ENCODE measurements around the gene PRKCH.

Gene PRKCH

GRCh38 chr14:61321385-61322010 is at the start of gene PRKCH:
TSS of gene PRKCH (plus strand) at chr14:61321579. CDS start at chr14:61322102, 523 bp downstream.
- no peak for DNase-seq (ENCODE audit: low spot score)

DNA sequence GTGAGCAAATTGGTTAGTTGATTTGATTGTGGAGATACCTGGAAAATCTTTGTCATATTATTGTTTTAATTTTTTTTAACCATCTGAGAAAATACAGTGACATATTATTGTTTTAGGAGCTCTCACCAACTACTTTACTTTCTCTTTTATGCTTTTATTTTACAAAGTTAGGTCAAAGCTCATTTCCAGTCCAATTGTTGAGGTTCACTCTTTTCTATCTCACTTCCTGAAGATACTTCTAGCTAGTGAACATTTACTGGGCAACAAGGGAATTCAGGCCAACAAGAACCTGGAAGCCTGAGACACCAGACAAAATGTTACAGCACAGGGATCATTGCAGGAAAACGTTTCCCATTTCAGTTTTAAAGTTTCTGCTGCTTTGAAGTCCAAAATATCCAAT is 44.1 kb upstream of the PRKCH start:
- no peak for DNase-seq (ENCODE audit: low spot score)

DNA sequence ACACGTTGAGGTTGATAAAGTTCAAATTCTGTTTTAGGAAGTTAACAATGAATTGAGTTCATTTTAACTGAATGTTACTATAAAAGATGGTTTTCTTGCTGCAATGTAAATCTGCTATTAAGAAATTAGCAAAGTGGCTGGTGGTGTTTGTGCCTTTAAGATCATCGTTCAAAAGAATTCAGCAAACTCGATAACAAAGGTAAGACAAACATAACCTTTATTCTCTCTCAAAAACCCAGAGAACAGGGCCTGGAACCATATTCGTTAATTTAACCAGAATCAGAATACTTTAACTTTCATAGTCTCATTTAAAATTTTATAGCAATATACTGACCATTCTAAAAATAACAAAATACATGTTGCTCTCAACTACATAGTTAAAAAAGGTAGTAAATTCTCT is 43.6 kb upstream of the PRKCH start:
- DNase-seq (ENCODE audit: low spot score) = no peak

DNA sequence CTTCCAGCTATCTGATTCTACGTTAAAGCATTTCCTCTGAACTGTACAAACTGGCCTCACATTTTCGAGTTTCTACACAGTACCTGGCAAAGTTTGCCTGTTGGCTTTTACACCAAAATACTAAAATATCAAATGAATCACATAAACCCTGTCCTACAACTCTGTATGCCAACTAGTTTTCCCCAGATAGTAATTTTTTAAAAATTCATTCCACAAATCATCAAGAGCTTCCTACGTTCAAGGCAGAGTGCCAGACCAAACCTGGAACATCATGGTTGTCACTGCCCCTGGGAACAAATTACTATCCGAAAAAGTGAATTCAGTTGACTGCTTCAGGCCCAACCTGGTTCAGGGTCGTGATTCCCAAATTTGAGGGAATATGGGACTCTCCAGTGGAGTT is 42.3 kb upstream of the PRKCH start:
- DNase-seq (ENCODE audit: low spot score) = no peak

DNA sequence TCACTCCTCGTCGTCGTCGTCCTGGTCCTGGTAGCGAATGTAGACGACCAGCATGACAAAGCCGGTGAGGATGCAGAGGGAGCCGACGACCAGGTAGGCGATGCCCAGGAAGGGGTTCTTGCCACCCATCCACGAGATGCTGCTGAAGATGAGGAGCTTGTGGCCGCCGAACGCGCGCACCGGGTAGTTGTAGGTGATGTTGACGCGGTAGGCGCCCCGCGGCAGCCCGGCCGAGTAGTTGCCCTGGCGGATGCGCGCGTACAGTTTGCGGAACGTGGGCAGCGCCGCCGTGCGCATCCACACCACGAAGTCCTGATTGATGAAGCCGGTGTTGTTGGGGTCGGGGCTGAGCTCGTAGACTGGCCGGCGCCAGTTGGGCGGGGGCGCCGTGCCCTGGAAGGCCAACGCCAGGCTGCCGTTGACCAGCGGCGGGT is 41.3 kb upstream of the PRKCH start:
- DNase-seq (ENCODE audit: low spot score) = no peak

DNA sequence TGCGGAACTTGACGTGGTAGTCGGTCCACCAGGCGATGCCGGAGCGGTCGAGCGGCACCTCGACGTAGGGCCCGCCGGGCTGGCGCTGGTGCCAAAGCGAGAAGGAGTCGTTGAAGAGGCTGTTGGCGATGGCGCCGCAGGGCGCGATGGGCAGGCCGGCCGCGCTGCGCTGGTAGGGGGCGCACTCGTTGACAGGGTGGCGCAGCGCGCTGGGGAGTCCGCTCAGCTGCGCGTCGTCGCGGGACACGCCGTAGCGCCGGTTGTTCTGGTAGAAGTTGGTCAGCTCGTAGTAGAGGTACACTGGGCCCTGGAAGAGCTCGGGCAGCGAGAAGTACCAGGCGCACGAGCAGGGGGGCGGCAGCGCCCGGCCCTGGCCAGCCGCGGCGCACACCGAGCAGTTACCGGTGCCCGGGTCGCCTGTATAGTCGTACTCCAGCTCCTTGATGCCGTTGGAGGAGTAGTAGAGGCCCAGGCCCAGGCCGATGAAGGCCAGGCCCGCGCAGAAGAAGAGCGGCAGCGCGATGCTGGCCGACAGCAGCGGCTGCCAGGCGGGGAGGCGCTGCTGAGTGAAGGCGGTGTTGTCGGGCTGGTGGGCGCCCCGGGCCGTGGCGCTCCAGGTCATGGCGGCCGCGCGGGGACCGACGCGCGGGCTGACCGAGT is 40.7 kb upstream of the PRKCH start:
- no peak for DNase-seq (ENCODE audit: low spot score)

DNA sequence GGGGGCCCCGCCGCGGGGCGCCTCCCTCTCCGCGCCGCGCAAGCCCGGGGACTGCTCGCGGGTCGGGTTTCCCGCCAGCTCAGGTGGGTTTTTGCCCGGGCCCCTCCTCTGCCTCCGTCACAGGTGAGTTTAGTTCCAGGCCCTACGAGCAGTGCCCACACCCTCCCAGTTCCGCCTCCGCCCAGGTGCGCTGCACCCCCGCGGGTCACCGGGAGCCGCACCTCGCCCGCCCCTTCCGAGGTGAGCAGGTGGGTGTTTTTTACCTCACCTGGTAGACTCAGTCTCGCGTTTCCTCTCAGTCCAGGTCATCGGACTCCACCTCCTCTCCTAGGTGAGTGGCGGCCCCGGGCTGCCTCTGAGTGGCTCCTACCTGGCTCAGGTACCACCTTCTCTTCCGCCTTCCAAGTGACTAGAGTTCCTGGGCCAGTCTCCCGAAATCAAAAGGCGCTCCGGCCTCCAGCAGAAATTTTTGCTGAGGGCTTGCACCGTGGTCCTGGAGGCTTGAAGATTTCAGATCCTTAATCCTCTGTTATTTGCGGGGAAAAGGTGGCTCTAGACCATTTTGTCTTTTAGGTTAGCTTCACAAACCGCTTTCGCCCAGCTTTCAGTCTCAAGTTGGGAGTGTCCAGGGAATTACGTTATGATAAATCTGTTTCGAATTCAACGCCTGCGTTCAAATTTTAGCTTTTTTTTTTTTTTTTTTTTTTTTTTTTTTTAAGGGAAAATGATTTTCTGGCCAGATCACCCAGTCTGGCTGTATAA is 40.0 kb upstream of the PRKCH start, which contains the start of gene TMEM30B:
TSS of gene TMEM30B (minus strand) at position 153 of the 762 bp plus-strand sequence. CDS start 191 bp downstream, outside the sequence.
- no peak for DNase-seq (ENCODE audit: low spot score)

DNA sequence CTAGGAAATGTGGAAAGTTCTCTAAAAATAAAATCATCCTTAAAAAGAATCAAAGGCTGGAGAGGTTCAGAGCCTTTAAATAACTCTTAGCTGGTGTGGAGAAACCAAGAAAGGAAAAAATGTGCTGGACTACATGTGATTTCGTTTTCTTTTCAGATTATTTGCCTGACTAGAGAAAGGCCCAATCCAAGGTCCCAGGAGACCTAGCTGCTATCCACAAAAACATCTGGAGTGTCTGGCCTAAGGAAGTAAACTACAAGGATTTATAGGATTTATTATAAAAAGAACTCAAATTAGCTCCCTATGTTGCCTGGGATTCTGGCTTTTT is 39.5 kb upstream of the PRKCH start:
- DNase-seq (ENCODE audit: low spot score) = no peak

GRCh38 chr14:61282746-61283145 is 38.6 kb upstream of the PRKCH start:
- DNase-seq (ENCODE audit: low spot score) = no peak

DNA sequence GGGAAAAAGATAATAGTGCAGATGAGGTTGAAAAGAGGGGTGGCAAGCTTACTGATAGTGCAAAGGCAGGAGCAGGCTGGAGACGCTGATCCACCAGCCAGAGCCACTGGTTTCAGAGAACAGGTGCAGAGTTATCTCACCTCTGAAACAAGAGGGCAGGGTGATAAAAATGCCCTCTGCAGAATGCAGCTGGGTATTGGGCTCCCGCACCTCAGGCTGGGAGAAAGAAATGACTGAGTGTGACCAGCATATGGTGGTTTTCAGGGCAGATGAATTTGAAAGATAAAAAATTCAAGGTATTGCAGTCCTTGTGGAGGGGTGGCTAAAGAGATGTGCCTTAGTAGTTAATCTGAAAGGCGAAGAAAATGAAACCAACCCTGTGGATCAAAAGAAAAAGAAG is 37.4 kb upstream of the PRKCH start:
- no peak for DNase-seq (ENCODE audit: low spot score)

GRCh38 chr14:61285364-61285763 is 36.0 kb upstream of the PRKCH start:
- DNase-seq (ENCODE audit: low spot score) = no peak

DNA sequence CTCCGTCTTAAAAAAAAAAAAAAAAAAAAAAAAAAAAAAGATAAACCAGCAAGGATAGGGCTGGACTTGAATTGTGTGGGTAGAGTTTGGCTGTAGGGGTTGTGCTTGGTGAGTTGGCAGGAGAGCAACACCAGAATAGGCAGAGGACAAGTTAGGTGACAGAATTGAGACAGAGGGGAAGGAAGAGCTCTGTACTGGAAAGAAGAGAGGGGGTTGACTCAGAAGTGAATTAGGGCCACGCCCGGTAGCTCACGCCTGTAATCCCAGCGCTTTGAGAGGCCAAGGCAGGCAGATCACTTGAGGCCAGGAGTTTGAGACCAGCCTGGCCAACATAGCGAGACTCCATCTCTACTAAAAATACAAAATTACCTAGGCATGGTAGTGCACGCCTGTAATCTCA is 34.2 kb upstream of the PRKCH start:
- DNase-seq (ENCODE audit: low spot score) = no peak

- DNase-seq (ENCODE audit: low spot score) = no peak
Measured at GRCh38 chr14:61288228-61288627, 33.2 kb upstream of the PRKCH start.

- no peak for DNase-seq (ENCODE audit: low spot score)
Measured at GRCh38 chr14:61288720-61289119, 32.7 kb upstream of the PRKCH start.

DNA sequence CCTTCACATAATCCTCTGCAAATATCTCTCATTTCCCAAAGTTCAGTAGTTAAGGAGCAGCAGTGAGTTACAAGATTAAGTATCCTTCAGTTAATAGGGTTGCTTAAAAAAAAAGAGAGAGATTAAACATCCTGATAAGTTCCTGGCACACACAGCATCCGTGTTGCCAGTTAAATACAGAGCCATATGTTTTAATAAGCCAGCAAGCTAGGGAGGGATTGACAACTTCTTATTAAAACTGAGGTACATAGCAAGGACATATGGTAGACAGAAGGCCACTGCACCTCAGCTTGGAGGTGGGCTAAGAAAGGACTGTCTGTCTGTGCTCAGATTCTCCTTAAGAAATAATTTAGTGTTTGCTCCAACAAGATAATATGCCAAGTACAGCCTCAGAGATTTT is 30.7 kb upstream of the PRKCH start:
- DNase-seq (ENCODE audit: low spot score) = no peak

DNA sequence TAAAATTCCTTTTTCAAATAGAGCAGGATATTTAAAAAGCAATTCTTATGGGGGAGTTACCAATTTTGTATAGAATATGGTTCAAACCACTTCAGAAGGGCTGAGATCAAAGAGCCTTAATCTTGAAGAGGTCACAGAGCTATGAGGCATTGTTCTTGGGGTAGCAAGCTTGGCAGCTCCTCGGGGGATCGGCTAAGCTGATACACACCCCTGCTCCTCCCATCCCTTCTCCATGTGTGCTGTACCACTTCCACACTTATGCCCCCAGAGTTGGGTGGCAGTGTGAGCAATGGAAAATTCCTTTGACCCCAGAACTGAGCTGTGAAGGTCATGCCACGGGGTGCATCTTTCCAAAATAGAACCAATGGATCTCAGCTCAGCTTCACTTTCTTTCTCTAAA is 25.2 kb upstream of the PRKCH start:
- no peak for DNase-seq (ENCODE audit: low spot score)

DNA sequence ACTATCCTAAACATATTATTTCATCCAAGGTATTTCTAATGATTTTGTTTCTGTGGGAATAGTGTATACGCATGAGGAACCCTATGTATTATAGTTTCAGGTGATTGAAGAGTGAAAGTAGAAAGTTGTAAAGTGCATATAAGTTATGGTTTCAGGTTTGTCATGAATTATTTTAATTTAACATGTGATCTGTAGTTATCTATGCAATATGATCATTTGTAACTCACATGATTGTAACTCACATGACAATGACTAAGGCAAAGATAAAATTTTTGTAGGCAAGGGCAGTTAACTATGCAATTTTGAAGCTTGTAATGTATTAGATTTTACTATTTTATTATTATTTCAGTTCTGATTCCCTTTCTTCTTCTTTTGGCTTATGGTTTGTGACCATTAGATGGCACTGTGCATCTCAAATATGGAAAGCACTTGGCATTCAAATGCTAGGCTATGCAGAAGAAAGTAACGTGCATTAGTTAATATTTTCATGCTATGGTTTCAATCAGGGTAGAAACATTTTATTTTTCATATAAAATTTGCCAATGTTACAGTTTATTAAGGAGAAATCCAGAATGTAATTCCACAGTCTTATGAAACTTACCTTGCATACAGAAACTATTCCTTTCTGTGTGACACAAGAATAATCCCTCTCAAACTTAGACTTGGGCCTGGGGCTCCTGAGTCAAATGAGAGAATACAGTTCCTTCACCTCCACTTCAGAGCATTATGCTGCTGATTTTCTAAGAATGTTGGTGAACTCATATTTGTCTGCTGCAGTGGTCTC is 24.5 kb upstream of the PRKCH start:
- DNase-seq (ENCODE audit: low spot score) = no peak

GRCh38 chr14:61297581-61297980 is 23.8 kb upstream of the PRKCH start:
- no peak for DNase-seq (ENCODE audit: low spot score)

GRCh38 chr14:61298824-61299223 is 22.6 kb upstream of the PRKCH start:
- DNase-seq (ENCODE audit: low spot score) = no peak

DNA sequence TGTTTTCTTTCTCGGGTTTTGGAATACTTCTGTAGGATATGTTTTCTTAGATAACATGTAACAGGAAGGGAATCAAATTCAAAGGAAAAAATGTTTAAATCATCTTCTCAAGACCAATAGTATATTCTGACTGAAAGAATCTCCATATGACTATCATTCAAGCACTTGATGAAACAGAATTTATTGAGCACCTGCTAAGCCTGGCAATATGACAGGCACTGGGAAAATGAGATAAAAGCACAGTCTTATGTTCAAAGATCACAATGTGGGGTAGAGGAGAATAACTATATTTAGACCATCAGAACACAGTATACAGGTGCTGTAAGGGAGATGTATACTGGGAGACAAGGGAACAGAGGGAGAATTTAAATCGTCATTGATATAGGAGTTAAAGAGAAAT is 21.2 kb upstream of the PRKCH start:
- DNase-seq (ENCODE audit: low spot score) = no peak

- DNase-seq (ENCODE audit: low spot score) = no peak
Measured at GRCh38 chr14:61300754-61301153, 20.6 kb upstream of the PRKCH start.

DNA sequence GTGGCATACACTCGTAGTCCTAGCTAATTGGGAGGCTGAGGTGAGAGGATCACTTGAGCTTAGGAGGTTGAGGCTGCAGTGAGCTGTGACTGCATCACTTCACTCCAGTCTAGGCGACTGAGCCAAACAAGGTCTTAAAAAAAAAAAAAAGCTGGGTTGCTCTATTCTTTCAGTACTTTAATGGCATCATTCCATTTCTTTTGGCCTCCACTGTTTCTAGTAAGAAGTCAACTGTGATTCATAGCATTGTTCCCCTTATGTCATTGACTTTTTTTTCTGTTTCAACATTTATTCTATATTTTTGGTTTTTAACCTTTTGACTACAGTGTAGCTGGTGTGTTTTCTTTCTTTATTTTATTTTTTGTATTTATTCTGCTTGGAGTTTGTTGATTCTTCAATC is 16.7 kb upstream of the PRKCH start:
- DNase-seq (ENCODE audit: low spot score) = no peak

GRCh38 chr14:61308198-61308597 is 13.2 kb upstream of the PRKCH start:
- DNase-seq (ENCODE audit: low spot score) = no peak
